A549 (cell line): ENCODE results near the gene GPAT2.
"Not testable (repeated sequence)": the region's sequence is repeated elsewhere in the genome, so short reads cannot be mapped to it uniquely, and the experiment has no call there.

ENCODE experiments used
- PHF8 ChIP-seq: fragments of 200-600 bp; sonication (generic); IDR thresholded peaks from 2 replicates; pipeline ENCODE4 v1.6.1; 2016; ENCODE audit warnings: low read depth, mild to moderate bottlenecking, antibody characterized with exemption, moderate library complexity, borderline replicate concordance
- POLR2A ChIP-seq: IDR thresholded peaks from 2 replicates; pipeline ENCODE4 v1.6.1; 2012; ENCODE audit warnings: mild to moderate bottlenecking, low read length
- RAD21 ChIP-seq, 2 experiments: fragments of >200 bp in 1 of 2; sonication (Bioruptor Twin) in 1 of 2; formaldehyde crosslinking in 1 of 2; IDR thresholded peaks in 1 of 2; conservative IDR thresholded peaks in 1 of 2; 2 replicates in 1 of 2; 3 replicates in 1 of 2; pipeline ENCODE4 v1.6.1; 2012 to 2018; ENCODE audit warnings: inconsistent platforms in 1 of 2
- TF ChIP-seq, protein P1 (sequence below): IDR thresholded peaks from 2 replicates; pipeline ENCODE4 v1.6.1; 2012
- TF ChIP-seq, protein P2 (sequence below): fragments of >200 bp; sonication (Bioruptor Twin); formaldehyde crosslinking; IDR thresholded peaks from 3 replicates; pipeline ENCODE4 v1.5.1; 2016
- TF ChIP-seq, protein P3 (sequence below): fragments of 150-350 bp; IDR thresholded peaks from 2 replicates; pipeline ENCODE4 v1.6.1; 2014; ENCODE audit warnings: low read depth, mild to moderate bottlenecking, low read length
- TF ChIP-seq, protein P4 (sequence below): fragments of 200-600 bp; sonication (generic); IDR thresholded peaks from 2 replicates; pipeline ENCODE4 v1.6.1; 2016; ENCODE audit warnings: antibody characterized with exemption, mild to moderate bottlenecking, moderate library complexity
- TF ChIP-seq, protein P5 (sequence below): fragments of 450-650 bp; IDR thresholded peaks from 2 replicates; pipeline ENCODE4 v1.6.1; 2014; ENCODE audit warnings: antibody characterized with exemption

DNA sequence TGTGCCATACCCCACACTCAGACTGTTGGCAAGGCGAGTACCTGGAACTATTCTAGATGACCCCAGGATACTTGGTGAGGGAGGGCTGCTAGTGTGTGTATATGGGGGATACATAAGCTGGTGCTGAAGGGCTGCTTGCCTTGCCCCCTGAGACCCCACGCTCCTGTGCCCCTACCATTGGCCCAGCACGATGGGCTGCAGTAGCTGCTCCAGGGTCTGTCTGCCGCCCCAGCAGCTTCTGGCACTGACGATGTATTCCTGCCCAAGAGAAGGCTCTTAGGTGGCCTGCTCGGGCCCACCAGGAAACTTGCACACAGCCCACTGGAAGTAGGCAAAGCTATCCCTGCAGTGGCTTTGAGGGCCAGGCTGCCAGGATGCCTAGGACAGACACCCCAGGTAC, 9.0 kb downstream of the GPAT2 start:
- TF ChIP-seq, protein P1, sequence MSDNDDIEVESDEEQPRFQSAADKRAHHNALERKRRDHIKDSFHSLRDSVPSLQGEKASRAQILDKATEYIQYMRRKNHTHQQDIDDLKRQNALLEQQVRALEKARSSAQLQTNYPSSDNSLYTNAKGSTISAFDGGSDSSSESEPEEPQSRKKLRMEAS, result not testable (repeated sequence)
- TF ChIP-seq, protein P2, sequence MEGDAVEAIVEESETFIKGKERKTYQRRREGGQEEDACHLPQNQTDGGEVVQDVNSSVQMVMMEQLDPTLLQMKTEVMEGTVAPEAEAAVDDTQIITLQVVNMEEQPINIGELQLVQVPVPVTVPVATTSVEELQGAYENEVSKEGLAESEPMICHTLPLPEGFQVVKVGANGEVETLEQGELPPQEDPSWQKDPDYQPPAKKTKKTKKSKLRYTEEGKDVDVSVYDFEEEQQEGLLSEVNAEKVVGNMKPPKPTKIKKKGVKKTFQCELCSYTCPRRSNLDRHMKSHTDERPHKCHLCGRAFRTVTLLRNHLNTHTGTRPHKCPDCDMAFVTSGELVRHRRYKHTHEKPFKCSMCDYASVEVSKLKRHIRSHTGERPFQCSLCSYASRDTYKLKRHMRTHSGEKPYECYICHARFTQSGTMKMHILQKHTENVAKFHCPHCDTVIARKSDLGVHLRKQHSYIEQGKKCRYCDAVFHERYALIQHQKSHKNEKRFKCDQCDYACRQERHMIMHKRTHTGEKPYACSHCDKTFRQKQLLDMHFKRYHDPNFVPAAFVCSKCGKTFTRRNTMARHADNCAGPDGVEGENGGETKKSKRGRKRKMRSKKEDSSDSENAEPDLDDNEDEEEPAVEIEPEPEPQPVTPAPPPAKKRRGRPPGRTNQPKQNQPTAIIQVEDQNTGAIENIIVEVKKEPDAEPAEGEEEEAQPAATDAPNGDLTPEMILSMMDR, result not testable (repeated sequence)
- TF ChIP-seq, protein P3, sequence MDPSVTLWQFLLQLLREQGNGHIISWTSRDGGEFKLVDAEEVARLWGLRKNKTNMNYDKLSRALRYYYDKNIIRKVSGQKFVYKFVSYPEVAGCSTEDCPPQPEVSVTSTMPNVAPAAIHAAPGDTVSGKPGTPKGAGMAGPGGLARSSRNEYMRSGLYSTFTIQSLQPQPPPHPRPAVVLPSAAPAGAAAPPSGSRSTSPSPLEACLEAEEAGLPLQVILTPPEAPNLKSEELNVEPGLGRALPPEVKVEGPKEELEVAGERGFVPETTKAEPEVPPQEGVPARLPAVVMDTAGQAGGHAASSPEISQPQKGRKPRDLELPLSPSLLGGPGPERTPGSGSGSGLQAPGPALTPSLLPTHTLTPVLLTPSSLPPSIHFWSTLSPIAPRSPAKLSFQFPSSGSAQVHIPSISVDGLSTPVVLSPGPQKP, result not testable (repeated sequence)
- TF ChIP-seq RAD21 (conservative IDR thresholded peaks at IDR 0.05 in 1 of 2, IDR thresholded peaks at IDR 0.05 in 1 of 2); PHF8; POLR2A: not testable (repeated sequence)
- TF ChIP-seq, protein P4, sequence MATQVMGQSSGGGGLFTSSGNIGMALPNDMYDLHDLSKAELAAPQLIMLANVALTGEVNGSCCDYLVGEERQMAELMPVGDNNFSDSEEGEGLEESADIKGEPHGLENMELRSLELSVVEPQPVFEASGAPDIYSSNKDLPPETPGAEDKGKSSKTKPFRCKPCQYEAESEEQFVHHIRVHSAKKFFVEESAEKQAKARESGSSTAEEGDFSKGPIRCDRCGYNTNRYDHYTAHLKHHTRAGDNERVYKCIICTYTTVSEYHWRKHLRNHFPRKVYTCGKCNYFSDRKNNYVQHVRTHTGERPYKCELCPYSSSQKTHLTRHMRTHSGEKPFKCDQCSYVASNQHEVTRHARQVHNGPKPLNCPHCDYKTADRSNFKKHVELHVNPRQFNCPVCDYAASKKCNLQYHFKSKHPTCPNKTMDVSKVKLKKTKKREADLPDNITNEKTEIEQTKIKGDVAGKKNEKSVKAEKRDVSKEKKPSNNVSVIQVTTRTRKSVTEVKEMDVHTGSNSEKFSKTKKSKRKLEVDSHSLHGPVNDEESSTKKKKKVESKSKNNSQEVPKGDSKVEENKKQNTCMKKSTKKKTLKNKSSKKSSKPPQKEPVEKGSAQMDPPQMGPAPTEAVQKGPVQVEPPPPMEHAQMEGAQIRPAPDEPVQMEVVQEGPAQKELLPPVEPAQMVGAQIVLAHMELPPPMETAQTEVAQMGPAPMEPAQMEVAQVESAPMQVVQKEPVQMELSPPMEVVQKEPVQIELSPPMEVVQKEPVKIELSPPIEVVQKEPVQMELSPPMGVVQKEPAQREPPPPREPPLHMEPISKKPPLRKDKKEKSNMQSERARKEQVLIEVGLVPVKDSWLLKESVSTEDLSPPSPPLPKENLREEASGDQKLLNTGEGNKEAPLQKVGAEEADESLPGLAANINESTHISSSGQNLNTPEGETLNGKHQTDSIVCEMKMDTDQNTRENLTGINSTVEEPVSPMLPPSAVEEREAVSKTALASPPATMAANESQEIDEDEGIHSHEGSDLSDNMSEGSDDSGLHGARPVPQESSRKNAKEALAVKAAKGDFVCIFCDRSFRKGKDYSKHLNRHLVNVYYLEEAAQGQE, result not testable (repeated sequence)
- TF ChIP-seq, protein P5, sequence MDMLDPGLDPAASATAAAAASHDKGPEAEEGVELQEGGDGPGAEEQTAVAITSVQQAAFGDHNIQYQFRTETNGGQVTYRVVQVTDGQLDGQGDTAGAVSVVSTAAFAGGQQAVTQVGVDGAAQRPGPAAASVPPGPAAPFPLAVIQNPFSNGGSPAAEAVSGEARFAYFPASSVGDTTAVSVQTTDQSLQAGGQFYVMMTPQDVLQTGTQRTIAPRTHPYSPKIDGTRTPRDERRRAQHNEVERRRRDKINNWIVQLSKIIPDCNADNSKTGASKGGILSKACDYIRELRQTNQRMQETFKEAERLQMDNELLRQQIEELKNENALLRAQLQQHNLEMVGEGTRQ, result not testable (repeated sequence)
